M059J (cell line): ENCODE results near the gene CDK5. TPM values are rescaled to one million over a fixed set of nuclear protein-coding genes. Genes with fewer than 3 reads are reported as not detected.

Experiments
- total RNA-seq: library from RNA; depleted of rRNA; stranded (reverse); fragments of >200 nt; shearing (Covaris generic); gene quantifications from 2 replicates; pipeline ENCODE4 v1.2.3, GENCODE V29; 2014; rRNA removed

CDK5 gene
- total RNA-seq, 1 experiment from 2014 or later = 54.2 TPM

Other genes starting within 250 kb of the CDK5 start
- gene AOC1, start 205.4 kb downstream of the CDK5 start, total RNA-seq = 0.17 TPM in 1 of 2 replicates, not detected in the other
- gene KCNH2, start 79.6 kb downstream of the CDK5 start, total RNA-seq = 0.30 and 0.37 TPM in 2 replicates
- not detected in 2 replicates for gene NOS3, start 66.9 kb downstream of the CDK5 start, total RNA-seq
- not detected in 2 replicates for gene ATG9B, start 33.4 kb downstream of the CDK5 start, total RNA-seq
- gene ABCB8, start 29.4 kb downstream of the CDK5 start, total RNA-seq = 24.2 and 29.0 TPM in 2 replicates
- gene ASIC3, start 9.4 kb downstream of the CDK5 start, total RNA-seq = 0.20 and 0.22 TPM in 2 replicates
- 101 and 105 TPM in 2 replicates for gene SLC4A2, start 1.7 kb upstream of the CDK5 start, total RNA-seq
- 73.7 and 97.9 TPM in 2 replicates for gene FASTK, start 22.9 kb upstream of the CDK5 start, total RNA-seq
- 73.4 and 80.3 TPM in 2 replicates for gene TMUB1, start 25.6 kb upstream of the CDK5 start, total RNA-seq
- 35.1 and 36.7 TPM in 2 replicates for gene AGAP3, start 28.6 kb upstream of the CDK5 start, total RNA-seq
- not detected in 2 replicates for gene GBX1, start 109.8 kb upstream of the CDK5 start, total RNA-seq
- not detected in 2 replicates for gene ASB10, start 129.4 kb upstream of the CDK5 start, total RNA-seq
- gene H2BK1, start 152.6 kb upstream of the CDK5 start, total RNA-seq = not detected in 2 replicates
- 65.0 and 74.0 TPM in 2 replicates for gene ABCF2, start 169.3 kb upstream of the CDK5 start, total RNA-seq
- gene CHPF2, start 174.6 kb upstream of the CDK5 start, total RNA-seq = 47.2 and 90.1 TPM in 2 replicates
- gene SMARCD3, start 190.8 kb upstream of the CDK5 start, total RNA-seq = 3.2 and 4.3 TPM in 2 replicates